Right forelimb (tissue), 1 donor: ENCODE data around the gene EDN1.

Experiments
- DNase-seq: peaks from one replicate; pipeline ENCODE4 v3.0.0-alpha.2; 2018

Gene EDN1

GRCh38 chr6:12289933-12290820, at the start of gene EDN1:
EDN1 (plus strand) TSS chr6:12290361; CDS start chr6:12290630, 269 bp downstream.
- DNase-seq = peak; percentile 83

- no peak for DNase-seq
Observed at GRCh38 chr6:12241493-12242175, 48.5 kb upstream of the EDN1 start.

- no peak for DNase-seq
Observed at GRCh38 chr6:12243169-12243568, 47.0 kb upstream of the EDN1 start.

GRCh38 chr6:12245360-12245759, 44.8 kb upstream of the EDN1 start:
- DNase-seq = no peak

GRCh38 chr6:12245763-12246718, 44.1 kb upstream of the EDN1 start:
- no peak for DNase-seq

DNA sequence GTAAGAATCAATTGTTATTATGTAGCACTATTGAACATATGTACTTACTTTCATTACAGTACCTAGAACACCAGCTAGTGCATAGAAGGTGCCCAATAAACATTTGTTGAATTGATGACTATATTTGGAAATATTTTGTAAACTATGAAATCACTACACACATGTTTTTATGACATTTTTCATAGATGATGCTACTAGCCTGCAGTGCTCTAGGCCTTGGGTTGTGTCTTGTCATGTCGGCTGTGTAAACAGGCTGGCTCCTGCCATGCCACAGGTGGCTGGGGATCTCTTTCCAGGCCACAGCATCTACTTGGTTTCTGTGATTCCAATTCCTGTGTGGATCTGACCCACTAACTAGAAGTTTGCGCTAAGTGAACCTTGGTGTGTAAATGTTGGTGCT, 43.3 kb upstream of the EDN1 start:
- DNase-seq = no peak

GRCh38 chr6:12249541-12250382, 40.4 kb upstream of the EDN1 start:
- DNase-seq = no peak

DNA sequence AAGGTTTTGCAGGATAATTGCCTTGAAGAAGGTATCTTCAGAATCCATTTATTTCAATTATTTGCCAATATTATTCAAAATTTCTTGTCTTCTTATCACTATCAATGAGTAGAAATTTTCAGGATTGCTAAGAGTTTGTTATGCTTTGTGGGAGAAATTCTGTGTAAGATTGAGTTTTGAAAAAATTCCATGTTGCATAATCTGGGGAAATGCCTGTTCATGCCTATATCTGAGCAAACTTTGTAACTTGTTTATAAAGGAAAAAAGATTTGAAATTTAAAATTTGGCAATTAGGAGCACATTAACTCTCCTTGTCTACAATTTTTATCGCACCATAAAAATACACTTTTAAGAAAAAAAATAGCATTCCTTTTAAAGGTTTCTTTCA, 39.8 kb upstream of the EDN1 start:
- no peak for DNase-seq

DNA sequence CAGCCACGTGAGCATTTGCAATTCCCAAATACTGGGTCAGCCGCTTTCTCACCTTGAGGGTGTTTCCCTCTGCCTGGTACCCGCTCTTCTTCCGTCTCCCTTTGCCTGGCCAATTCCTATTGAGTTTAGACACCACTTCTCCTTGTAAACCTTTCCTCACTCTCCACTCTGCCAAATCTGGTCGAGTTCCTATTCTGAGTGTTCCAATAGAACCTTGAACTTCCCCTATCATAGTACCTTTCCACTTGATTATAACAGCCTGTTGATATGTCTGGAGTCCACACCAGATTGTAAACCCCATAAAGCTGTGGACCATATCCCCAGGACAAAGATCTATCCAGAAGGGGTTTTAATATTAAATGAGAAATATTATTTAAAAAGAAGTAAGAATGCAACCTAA, 36.0 kb upstream of the EDN1 start:
- no peak for DNase-seq

DNA sequence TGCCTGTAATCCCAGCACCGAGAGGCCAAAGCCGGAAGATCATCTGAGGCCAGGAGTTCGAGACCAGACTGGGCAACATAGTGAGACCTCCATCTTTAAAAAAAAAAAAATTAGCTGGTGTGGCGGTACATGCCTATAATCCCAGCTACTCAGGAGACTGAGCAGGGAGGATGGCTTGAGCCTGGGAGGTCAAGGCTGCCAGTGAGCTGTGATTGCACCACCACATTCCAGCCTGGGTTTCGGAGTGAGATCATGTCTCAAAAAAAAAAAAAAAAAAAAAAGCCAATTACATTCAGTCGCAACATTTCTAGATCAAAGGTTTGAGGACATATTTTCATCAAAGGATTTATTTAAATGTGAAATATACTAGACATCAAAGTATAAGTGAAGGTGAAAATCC, 32.0 kb upstream of the EDN1 start:
- DNase-seq = no peak

DNA sequence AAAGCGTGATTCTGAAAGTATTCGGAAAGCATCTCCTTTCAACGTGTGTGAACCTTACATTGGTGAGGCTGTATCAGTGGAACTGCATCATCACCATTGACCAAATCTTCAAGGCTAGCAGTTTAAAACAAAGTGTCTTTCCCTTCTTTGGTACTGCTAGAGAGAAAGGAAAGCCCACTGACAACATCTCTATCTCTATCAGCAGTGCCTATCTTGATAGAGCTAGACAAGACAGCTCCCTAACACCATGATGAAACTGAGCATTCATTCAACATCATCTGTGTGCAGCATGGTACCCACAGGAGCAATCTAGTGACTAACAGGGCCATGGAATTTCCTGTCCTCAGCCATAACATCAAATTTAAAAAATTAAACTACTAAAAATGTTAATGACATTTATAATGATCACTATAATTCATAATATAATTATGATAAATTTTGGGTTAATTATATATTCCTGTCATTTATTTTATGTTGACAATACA, 31.5 kb upstream of the EDN1 start:
- DNase-seq = no peak

DNA sequence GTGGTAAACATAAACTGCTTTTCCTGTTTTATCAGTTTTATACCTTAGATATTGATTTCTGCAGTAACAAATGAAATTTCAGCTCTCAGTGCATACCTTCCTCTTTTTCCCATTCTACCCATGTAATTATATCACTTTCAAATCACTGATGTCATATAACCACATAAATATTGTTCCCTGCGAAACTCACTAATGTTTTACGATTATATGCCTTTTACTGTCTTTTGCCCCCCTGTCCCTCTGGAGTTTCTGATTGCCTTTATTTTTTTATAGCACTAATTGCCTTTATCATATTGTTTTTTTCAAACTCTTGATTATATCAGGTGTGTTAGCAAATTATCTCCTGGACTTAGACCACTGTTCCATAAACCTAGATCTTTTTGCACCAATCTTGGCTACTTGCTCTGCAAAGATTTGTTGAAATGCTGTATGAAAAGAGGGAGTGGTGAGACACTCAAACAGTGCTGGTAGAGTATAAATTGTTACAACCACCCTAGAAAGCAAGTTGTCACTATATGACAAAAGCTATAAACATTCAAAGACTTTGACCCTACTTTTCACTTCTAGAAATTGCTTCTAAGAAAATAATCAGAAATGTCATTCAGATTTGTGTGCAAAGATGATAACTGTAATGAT, 29.6 kb upstream of the EDN1 start:
- DNase-seq = no peak

- DNase-seq = no peak
Observed at GRCh38 chr6:12261502-12261901, 28.7 kb upstream of the EDN1 start.

GRCh38 chr6:12262236-12263061, 27.7 kb upstream of the EDN1 start:
- no peak for DNase-seq

- no peak for DNase-seq
Observed at GRCh38 chr6:12263403-12263802, 26.8 kb upstream of the EDN1 start.

- DNase-seq = no peak
Observed at GRCh38 chr6:12264671-12265070, 25.5 kb upstream of the EDN1 start.

GRCh38 chr6:12265296-12265695, 24.9 kb upstream of the EDN1 start:
- DNase-seq = no peak

GRCh38 chr6:12265791-12266190, 24.4 kb upstream of the EDN1 start:
- DNase-seq = no peak

DNA sequence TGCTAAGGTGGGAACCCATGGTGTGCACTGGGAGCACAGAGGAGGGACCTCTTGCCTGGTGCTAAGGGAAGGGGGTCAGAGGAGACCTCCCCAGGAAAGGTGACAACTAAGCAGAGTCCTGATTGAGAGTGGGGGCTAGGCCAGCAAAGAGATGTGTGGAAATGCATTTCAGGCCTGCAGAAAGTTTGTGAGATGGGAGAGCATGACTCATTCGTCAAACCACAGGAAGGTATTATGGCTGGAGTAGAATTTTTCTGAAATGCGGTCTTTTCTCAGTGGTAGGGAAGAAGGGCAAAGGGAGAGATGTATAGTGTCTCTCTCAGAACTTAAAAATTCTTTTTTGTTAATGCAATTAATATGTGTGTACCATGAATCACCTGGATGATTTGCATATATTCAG, 23.6 kb upstream of the EDN1 start:
- no peak for DNase-seq

DNA sequence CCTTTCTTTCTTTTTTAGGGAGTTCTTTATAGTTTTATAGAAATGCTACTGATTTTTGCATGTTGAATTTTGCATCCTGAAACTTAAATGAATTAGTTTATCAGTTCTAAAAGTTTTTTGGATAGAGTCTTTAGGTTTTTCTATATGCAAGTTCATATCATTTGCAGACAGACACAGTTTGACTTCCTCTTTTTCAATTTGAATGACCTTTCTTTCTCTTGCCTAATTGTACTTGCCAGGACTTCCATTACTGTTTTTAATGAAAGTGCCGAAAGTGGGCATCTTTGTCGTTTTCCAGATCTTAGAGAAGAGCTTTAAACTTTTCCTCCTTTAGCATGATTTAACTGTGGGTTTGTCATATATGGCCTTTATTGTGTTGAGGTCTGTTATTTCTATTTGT, 21.1 kb upstream of the EDN1 start:
- no peak for DNase-seq
